Endothelial cell of umbilical vein (primary cell): Measurements from ENCODE around the gene MYO1A. TPM values are rescaled to one million over a fixed set of nuclear protein-coding genes. Genes with fewer than 3 reads are reported as not detected.
A peak's percentile ranks its signal among the peaks of the same experiment; 100 is the strongest.

Experiments
- BruUV-seq: library from RNA; stranded (reverse); fragments of 400-500 nt; replicated peaks from 2 replicates; lab custom pipeline; 2021; lab: Mats Ljungman, UMichigan
- CTCF ChIA-PET: fragments of 300-600, 350-600 bp; sonication (Branson Sonifier 250); formaldehyde crosslinking; loops from one replicate; lab custom pipeline; 2021; ENCODE audit warnings: antibody characterized with exemption, inconsistent platforms; lab: Charles Lee
- POLR2A ChIA-PET: fragments of 300-600, 350-600 bp; sonication (Branson Sonifier 250); formaldehyde crosslinking; loops from one replicate; lab custom pipeline; 2021; ENCODE audit warnings: antibody characterized with exemption, inconsistent platforms; lab: Charles Lee
- DNase-seq: peaks from one replicate; pipeline ENCODE4 v3.0.0-alpha.2; 2011; ENCODE audit warnings: low read depth, low spot score
- FAIRE-seq: peaks from 2 replicates; lab custom pipeline; 2011; peaks lifted over from hg19 to GRCh38; lab: Jason Lieb, UNC
- H2AFZ ChIP-seq: 2 replicates; pipeline ENCODE4 v1.6.0; 2012; ENCODE audit warnings: low read depth, low read length, control low read depth, inconsistent platforms
- H3K27ac ChIP-seq: 2 replicates; pipeline ENCODE4 v1.5.1; 2011; ENCODE audit warnings: low read depth, mild to moderate bottlenecking, control low read depth, low read length, moderate library complexity; ENCODE audit not compliant: insufficient read depth
- H3K27me3 ChIP-seq, 2 experiments: 2 replicates each; pipeline versions ENCODE4 v1.6.0 to v1.6.1; 2011; ENCODE audit warnings: low read length in 2 of 2, mixed read lengths in 1 of 2; ENCODE audit not compliant: control insufficient read depth in 2 of 2, insufficient read depth in 2 of 2
- H3K36me3 ChIP-seq, 2 experiments: 2 replicates in 1 of 2; 3 replicates in 1 of 2; pipeline ENCODE4 v1.5.1; 2011; ENCODE audit warnings: low read length in 2 of 2, mild to moderate bottlenecking in 1 of 2, moderate library complexity in 1 of 2; ENCODE audit not compliant: control insufficient read depth in 2 of 2, insufficient read depth in 2 of 2; ENCODE audit errors: extremely low read depth in 1 of 2
- H3K4me1 ChIP-seq: 3 replicates; pipeline ENCODE4 v1.5.1; 2011; ENCODE audit warnings: mild to moderate bottlenecking, low read length; ENCODE audit not compliant: control insufficient read depth, insufficient read depth; ENCODE audit errors: extremely low read depth
- H3K4me2 ChIP-seq: 2 replicates; pipeline ENCODE4 v1.6.1; 2011; ENCODE audit warnings: low read length, control low read depth, mixed read lengths; ENCODE audit not compliant: insufficient read depth
- H3K4me3 ChIP-seq, 3 experiments: fragments of 200-600 bp in 1 of 3; sonication (generic), shearing (Covaris generic) in 1 of 3; replicated peaks in 1 of 3; 2 replicates each; pipeline ENCODE4 v1.5.1; 2011 to 2016; ENCODE audit warnings: control low read depth in 3 of 3, low read length in 3 of 3, mild to moderate bottlenecking in 2 of 3, inconsistent platforms in 1 of 3, low read depth in 1 of 3, moderate library complexity in 1 of 3; ENCODE audit not compliant: insufficient read depth in 1 of 3
- H3K79me2 ChIP-seq: 2 replicates; pipeline ENCODE4 v1.6.0; 2012; ENCODE audit warnings: low read length, inconsistent platforms; ENCODE audit not compliant: control insufficient read depth, insufficient read depth
- H3K9ac ChIP-seq: replicated peaks from 2 replicates; pipeline ENCODE3; 2011; ENCODE audit warnings: low read length, control low read depth; ENCODE audit not compliant: insufficient read depth; ENCODE audit errors: extremely low read depth
- H3K9me1 ChIP-seq: replicated peaks from 3 replicates; pipeline ENCODE4 v1.6.0; 2011; ENCODE audit warnings: mild to moderate bottlenecking, low read length; ENCODE audit not compliant: control insufficient read depth, insufficient read depth; ENCODE audit errors: extremely low read depth
- H3K9me3 ChIP-seq: replicated peaks from 2 replicates; pipeline ENCODE4 v1.5.1; 2012; ENCODE audit warnings: low read length, inconsistent platforms; ENCODE audit not compliant: control insufficient read depth, insufficient read depth
- H4K20me1 ChIP-seq: replicated peaks from 2 replicates; pipeline ENCODE3; 2011; ENCODE audit warnings: mild to moderate bottlenecking, low read length; ENCODE audit not compliant: control insufficient read depth, insufficient read depth; ENCODE audit errors: extremely low read depth
- CTCF ChIP-seq, 2 donors: IDR thresholded peaks; 1 replicate in 1 of 2; 2 replicates in 1 of 2; pipeline ENCODE4 v1.5.1; 2011; ENCODE audit warnings: low read length in 2 of 2, mild to moderate bottlenecking in 2 of 2, moderate library complexity in 2 of 2, control low read depth in 1 of 2, inconsistent platforms in 1 of 2, low read depth in 1 of 2; ENCODE audit not compliant: insufficient read depth in 1 of 2; ENCODE audit errors: extremely low read depth in 1 of 2
- FOS ChIP-seq: IDR thresholded peaks from 2 replicates; pipeline ENCODE4 v1.6.1; 2011; ENCODE audit warnings: mild to moderate bottlenecking, low read length, moderate library complexity, borderline replicate concordance; ENCODE audit not compliant: insufficient read depth
- MAX ChIP-seq: IDR thresholded peaks from 2 replicates; pipeline ENCODE4 v1.6.1; 2011; ENCODE audit not compliant: insufficient read depth, insufficient read length
- dilution Hi-C: fragments of 300-500 bp; cut with MboI; formaldehyde crosslinking; loops from one replicate; pipeline ENCODE4 v1.15.0; 2019; ENCODE audit warnings: low sequenced_read_pairs; ENCODE audit not compliant: extremely low pct_ligation_motif_present
- intact Hi-C: fragments of 100-400 bp; cut with micrococcal nuclease; formaldehyde crosslinking; loops from one replicate; pipeline ENCODE4 v1.10.0; 2022
- polyA plus RNA-seq, 4 experiments: library from polyadenylated mRNA; depleted of rRNA in 3 of 4; stranded (reverse) in 3 of 4; unstranded in 1 of 4; fragments of >200 nt; gene quantifications; 2 replicates each; pipeline versions ENCODE4 v1.2.1 to v1.2.3, GENCODE V29; 2011 to 2012; ENCODE audit warnings: missing spikeins in 1 of 4
- total RNA-seq: library from RNA; stranded (reverse); gene quantifications from 2 replicates; pipeline ENCODE4 v1.2.3, GENCODE V29; 2021

MYO1A gene
- total and polyA plus RNA-seq, 2 donors (not counting 3 experiments of a cell fraction or from before 2014, with no cell fraction given): not detected

GRCh38 chr12:57093415-57094207 lies 43.7 kb upstream of the MYO1A start:
- no peaks in the 10 kb centered on the region for H3K9me3 ChIP-seq
- BruUV-seq: no TSS peak
- intact Hi-C loops: loop anchor here (1.0 kb wide), 2 partner anchors 19 to 24 kb away; no protein-coding TSS in a partner anchor
- FAIRE-seq (no peak), DNase-seq (peak; percentile 38)
- no peak overlapping the region for H3K4me3 ChIP-seq
- TF ChIP-seq FOS: no peak
- no peak for TF ChIP-seq MAX
- peak; percentile 50 to 83 for TF ChIP-seq CTCF (IDR thresholded peaks at IDR 0.05; ENCODE audit: extremely low read depth in 1 of 2, insufficient read depth in 1 of 2, low read depth in 1 of 2, low read length in 2 of 2)
- H4K20me1 ChIP-seq: no peaks in the 10 kb centered on the region
- no peak overlapping the region for H3K27ac ChIP-seq
- H3K9ac ChIP-seq: no peak overlapping the region
- ChIA-PET CTCF (interaction anchor here (0.6 to 14.4 kb wide), 4 partner anchors 15 to 336 kb away, joined by 3 to 158 read pairs (median 66); partner anchors contain the start of genes NEMP1 and STAT6), POLR2A (interaction anchor here (1.0 to 2.0 kb wide), 2 partner anchors 15 to 18 kb away, joined by 3 to 5 read pairs; partner anchors contain the start of gene NEMP1)
- dilution Hi-C loops: no loop called here
- no peaks in the 10 kb centered on the region for H3K9me1 ChIP-seq
- no peak overlapping the region for H3K4me2 ChIP-seq
- peaks cover 9% of the 10 kb centered on the region for H3K4me1 ChIP-seq
- H3K36me3 ChIP-seq: peaks cover 4 to 46% of the 10 kb centered on the region in 2 experiments
- peaks cover 16% of the 10 kb centered on the region for H3K79me2 ChIP-seq
- no peak overlapping the region for H2AFZ ChIP-seq
- no peaks in the 10 kb centered on the region for H3K27me3 ChIP-seq
